ENCODE measurements around the gene WDR86.

Gene WDR86

GRCh38 chr7:151389096-151389767 is 20.6 kb downstream of the WDR86 start:
- DNase-seq, result no peak

- DNase-seq, result no peak
Measured at GRCh38 chr7:151388430-151388829, 21.4 kb downstream of the WDR86 start.

- DNase-seq, result no peak
Measured at GRCh38 chr7:151388007-151388297, 21.9 kb downstream of the WDR86 start.

GRCh38 chr7:151387161-151388006 is 22.5 kb downstream of the WDR86 start:
- DNase-seq, result no peak

GRCh38 chr7:151386301-151387160 is 23.3 kb downstream of the WDR86 start:
- peak; percentile 23 for DNase-seq

GRCh38 chr7:151385626-151386300 is 24.1 kb downstream of the WDR86 start:
- peak; percentile 13 for DNase-seq

GRCh38 chr7:151384776-151385625 is 24.8 kb downstream of the WDR86 start:
- DNase-seq, result peak; percentile 20

GRCh38 chr7:151384352-151384697 is 25.5 kb downstream of the WDR86 start:
- peak; percentile 13 for DNase-seq

GRCh38 chr7:151383638-151384351 is 26.0 kb downstream of the WDR86 start:
- DNase-seq, result peak; percentile 16

- DNase-seq, result peak; percentile 17
Measured at GRCh38 chr7:151382079-151382885, 27.6 kb downstream of the WDR86 start.

GRCh38 chr7:151381348-151382078 is 28.3 kb downstream of the WDR86 start:
- peak; percentile 14 for DNase-seq

GRCh38 chr7:151381098-151381347 is 28.8 kb downstream of the WDR86 start:
- DNase-seq, result no peak

GRCh38 chr7:151380199-151381097 is 29.4 kb downstream of the WDR86 start:
- no peak for DNase-seq

GRCh38 chr7:151379534-151380198 is 30.2 kb downstream of the WDR86 start:
- DNase-seq, result no peak

- no peak for DNase-seq
Measured at GRCh38 chr7:151379193-151379520, 30.7 kb downstream of the WDR86 start.

GRCh38 chr7:151378496-151379192 is 31.2 kb downstream of the WDR86 start:
- DNase-seq, result no peak

GRCh38 chr7:151378011-151378410 is 31.8 kb downstream of the WDR86 start:
- DNase-seq, result no peak

- DNase-seq, result no peak
Measured at GRCh38 chr7:151377406-151377805, 32.4 kb downstream of the WDR86 start.
